Activated T-cell treated with anti-CD3 and anti-CD28 coated beads, Interleukin-2, amount 50 U/mL, for 48 hours (primary cell): ENCODE data around the gene TUBG1.
"Not testable (repeated sequence)": the region's sequence is repeated elsewhere in the genome, so short reads cannot be mapped to it uniquely, and the experiment has no call there.

ENCODE experiments used
- DNase-seq, 2 experiments: peaks; one replicate each; pipeline ENCODE4 v3.0.0-alpha.2; 2020

Gene TUBG1

GRCh38 chr17:42627032-42627764 lies 17.7 kb downstream of the TUBG1 start:
- not testable (repeated sequence) for DNase-seq

GRCh38 chr17:42629411-42630009 lies 20.0 kb downstream of the TUBG1 start:
- DNase-seq: no peak

GRCh38 chr17:42632949-42633444 lies 23.5 kb downstream of the TUBG1 start:
- DNase-seq: no peak

DNA sequence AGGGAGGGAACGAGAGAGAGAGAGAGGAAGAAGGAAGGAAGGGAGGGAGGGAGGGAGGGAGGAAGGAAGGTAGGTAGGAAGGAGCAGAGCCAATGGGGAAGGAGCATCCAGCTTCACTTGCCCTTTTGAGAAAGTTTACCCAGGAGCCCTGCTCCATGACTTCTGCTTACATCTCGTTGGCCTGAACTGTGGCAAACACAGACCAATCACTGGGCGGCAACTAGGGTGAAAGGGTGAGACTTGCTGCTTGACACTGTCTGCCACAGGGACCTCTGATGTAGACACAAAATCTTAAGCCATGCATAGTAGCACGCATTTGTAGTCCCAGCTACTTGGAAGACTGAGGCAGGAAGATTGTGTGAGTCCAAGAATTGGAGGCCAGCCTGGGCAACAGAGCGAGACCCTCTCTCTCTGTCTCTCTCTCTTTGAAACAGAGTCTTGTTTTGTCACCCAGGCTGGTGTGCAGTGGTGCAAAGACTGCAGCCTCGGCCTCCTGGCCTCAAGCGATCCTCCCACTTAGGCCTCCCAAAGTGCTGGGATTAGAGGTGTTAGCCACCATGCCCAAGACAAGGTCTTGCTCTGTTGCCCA lies 30.1 kb downstream of the TUBG1 start:
- no peak for DNase-seq

GRCh38 chr17:42640121-42640520 lies 30.6 kb downstream of the TUBG1 start:
- no peak for DNase-seq

DNA sequence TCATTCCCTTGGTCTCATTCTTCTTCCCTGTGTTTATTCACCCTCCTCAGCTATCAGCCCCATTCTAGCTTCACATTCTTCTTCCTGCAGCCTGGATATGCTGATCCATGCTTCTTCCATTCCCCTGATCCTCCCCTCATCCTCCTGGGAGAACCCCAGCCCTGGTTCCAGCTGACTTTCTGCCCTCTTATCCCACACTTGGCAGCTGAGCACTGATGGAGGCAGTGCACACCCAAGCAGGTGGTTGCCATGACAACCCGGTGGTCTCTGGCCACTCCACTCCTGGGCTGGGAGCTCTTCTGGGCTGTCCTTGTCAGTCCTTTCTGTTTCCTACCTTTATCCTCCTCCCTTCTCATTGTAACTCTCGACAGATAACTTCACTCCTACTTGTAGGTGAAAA lies 32.9 kb downstream of the TUBG1 start:
- DNase-seq: no peak

- DNase-seq: no peak
Measured at GRCh38 chr17:42647778-42648177, 38.3 kb downstream of the TUBG1 start.

- no peak for DNase-seq
Measured at GRCh38 chr17:42651392-42651791, 41.9 kb downstream of the TUBG1 start.

DNA sequence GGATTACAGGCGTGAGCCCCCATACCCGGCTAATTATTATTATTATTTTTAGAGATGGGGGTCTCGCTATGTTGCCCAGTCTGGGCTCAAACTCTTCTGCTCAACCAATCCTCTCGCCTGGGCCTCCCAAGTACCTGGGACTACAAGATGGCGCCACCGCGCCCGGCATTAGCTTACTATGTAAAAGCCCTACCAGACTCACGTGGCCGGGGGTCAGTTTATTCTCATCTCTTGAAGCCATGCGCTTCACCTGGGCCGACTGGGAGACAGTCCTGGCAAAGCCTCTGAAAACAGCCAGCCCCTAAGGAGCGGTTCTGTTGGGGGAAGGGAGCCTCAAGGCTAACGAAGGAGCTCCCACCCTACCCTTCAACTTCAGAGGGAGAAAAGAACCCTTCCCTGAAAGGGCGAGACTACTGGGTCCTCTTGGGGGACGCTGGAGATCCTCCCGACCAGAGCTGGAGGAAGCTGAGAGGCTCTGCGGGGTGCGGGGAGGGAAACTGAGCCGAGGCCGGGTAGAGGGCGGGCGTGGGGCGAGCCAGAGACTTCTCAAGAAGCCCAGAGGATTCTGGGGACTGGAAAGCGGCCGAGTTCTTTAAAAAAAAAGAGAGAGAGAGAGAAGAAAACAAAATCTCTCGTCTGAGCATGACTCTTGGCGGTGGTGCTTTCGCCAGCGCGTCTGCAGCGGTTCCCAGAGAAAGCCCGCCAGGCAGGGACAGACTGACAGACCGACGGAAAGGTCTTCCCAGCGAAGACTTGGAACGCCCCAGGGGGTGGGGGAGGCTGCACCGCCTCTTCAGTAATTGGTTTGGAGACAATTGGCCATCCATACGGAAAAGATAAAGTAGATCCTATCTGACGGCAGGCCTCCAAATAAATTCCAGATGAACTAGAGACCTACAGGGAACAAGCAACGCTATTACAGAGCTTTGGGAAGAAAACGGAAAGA lies 44.0 kb downstream of the TUBG1 start:
- no peak for DNase-seq

DNA sequence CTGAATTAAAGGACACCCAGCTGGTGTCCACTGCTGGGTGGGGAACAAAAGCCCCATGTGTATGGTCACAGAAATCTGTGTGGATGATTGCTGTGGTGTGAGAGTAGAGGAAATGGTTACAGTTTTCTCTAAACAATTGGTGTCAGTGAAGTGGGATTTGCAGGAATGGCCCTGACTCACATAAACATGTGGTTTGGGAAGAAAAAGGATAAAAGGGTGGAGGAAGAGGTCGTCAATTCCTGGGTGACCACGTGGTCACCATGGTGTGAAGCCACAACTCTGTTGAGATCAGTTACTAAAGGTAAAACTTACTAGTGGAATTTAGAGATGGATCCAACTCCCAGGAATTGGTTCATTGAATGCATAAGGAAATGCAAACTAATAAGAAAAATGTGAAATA lies 46.0 kb downstream of the TUBG1 start:
- DNase-seq: no peak

GRCh38 chr17:42657824-42658588 lies 48.5 kb downstream of the TUBG1 start:
- DNase-seq: no peak

DNA sequence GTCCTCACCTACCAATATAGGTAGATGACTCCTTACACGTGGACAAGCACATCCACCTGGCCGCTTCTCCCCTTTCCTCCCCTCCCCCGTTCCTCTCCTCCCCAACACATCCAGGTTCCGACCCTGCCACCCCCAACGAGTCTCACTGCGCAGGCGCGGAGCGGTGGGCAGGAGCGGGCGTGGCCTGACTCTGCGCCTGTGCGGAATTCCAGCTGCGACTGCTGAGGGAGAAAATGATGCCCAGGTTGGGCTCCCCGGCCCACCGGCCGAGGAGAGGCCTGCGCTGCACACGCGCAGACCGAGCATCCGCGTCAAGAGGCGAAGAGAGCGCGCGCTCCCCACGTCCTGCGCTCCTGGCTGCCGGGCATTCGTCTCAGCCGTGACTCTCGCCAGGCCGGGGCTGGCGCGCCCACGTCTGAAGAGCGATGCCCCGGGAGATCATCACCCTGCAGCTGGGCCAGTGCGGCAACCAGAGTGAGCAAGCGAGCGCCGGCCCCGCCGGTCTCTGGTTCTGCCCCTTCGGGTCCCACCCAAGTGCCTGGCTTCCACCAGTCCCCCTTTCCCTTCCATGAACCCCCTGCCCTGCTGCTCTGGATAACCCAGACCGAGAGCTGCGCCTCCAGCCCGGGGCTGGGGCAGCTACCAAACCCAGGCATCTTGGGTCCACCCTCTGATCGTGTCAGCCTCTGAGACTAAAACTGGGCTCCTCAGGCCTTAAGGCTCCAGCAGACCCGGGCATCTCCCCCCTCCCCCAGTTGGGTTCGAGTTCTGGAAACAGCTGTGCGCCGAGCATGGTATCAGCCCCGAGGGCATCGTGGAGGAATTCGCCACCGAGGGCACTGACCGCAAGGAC lies 49.8 kb downstream of the TUBG1 start, which contains the start of gene TUBG2:
TUBG2 (plus strand) TSS at position 206 of the 853 bp plus-strand sequence; CDS start at position 426, 220 bp downstream.
- DNase-seq: peak; percentile 87 to 89

- DNase-seq: not testable (repeated sequence)
Measured at GRCh38 chr17:42659932-42660274, 50.4 kb downstream of the TUBG1 start.

- DNase-seq: no peak
Measured at GRCh38 chr17:42660692-42661345, 51.3 kb downstream of the TUBG1 start.
